Measurements from ENCODE around the gene BACH2. TPM values are rescaled to one million over a fixed set of nuclear protein-coding genes. Genes with fewer than 3 reads are reported as not detected.
A peak's percentile ranks its signal among the peaks of the same experiment; 100 is the strongest.
"Not testable (repeated sequence)": the region's sequence is repeated elsewhere in the genome, so short reads cannot be mapped to it uniquely, and the experiment has no call there.

BACH2 gene
- 10 to 100 TPM; 75.1 to 77.9 TPM for total RNA-seq

DNA sequence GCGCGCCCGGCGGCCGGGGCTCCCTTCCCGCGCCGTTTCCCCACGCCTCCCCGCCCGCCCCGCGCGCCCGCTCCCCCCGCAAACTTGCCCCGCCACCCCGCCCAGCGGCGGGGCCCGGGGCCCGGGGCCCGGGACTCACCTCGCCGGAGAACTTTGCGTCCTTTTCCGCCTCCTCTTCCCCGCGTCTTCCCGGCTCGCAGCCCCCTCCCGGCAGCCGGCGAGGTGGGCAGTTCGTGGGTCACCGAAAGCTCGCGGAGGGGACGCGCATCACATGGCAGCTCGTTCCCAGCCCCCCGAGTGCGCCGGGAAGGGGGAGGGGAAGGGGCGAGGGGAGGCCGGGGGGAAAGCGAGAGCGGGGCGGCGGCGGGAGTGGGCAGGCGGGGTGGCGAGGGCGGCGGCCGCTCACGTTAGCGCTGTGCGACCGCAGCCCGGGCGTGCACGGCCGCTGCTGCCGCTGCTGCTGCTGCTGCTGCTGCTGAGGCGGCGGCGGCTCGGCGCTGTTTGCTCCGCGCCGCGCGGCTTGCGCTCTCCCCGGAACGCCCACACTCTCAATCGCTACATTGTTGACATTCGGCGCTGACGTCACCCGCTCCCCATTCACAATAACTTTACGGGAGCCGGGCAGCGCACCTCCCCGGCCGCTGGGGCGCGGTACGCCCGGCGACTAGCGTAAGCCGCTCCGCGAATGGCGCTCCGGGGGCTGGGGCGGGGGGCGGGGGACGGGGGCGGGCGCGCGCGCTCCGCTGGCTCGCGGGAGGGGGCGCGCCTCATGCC is at the start of gene BACH2:
TSS of gene BACH2 (minus strand) at position 503 of the 774 bp plus-strand sequence. CDS start 287,999 bp downstream, outside the sequence.
- H3K4me3 Mint-ChIP-seq, result peak within 1 kb of the TSS; percentile 86
- H3K36me3 Mint-ChIP-seq (ENCODE audit: low read depth), result peaks cover 36% of the 10 kb centered on the region
- CTCF ChIA-PET, result interaction anchor here (0.6 to 2.8 kb wide), 7 partner anchors 11 to 356 kb away, joined by 3 to 12 read pairs (median 4); no protein-coding TSS in a partner anchor
- H3K9me3 Mint-ChIP-seq, result no peaks in the 10 kb centered on the region
- DNase-seq, result peak; percentile 99
- H3K27me3 Mint-ChIP-seq (ENCODE audit: low read depth), result peaks cover 2% of the 10 kb centered on the region
- intact Hi-C loops (cut with micrococcal nuclease), result loop anchor here (1.0 to 10.0 kb wide), 7 partner anchors 24 to 472 kb away; partner anchors contain the start of gene CASP8AP2
- peak within 1 kb of the TSS; percentile 97 for H3K27ac Mint-ChIP-seq
- H3K4me1 Mint-ChIP-seq (ENCODE audit: low read depth), result peaks cover 41% of the 10 kb centered on the region

DNA sequence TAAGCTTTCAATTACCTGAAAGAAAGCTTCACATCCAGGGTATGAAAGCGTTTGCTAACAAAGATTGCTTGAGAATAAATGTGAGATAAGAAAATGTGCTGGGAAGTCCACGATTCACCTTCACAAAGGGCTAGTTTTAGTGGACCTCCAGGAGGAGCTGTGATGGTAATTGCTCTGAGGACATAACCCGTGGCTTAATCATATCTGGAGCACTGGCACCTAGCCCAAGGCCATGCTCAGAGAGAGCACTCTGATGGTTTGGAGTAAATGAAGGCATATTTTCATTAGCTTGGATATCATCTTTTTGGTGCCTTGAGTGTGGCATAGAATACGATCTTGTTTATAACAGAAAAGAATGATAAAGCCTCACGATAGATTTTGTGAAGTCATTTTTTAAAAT is 46.9 kb upstream of the BACH2 start:
- intact Hi-C loops (cut with micrococcal nuclease), result no loop called here
- Mint-ChIP-seq H3K27me3 (ENCODE audit: low read depth) (no peaks in the 10 kb centered on the region), H3K27ac (no peak overlapping the region), H3K9me3 (peaks cover 3% of the 10 kb centered on the region), H3K4me1 (ENCODE audit: low read depth) (peaks cover 17% of the 10 kb centered on the region), H3K36me3 (ENCODE audit: low read depth) (no peaks in the 10 kb centered on the region), H3K4me3 (no peak overlapping the region)
- DNase-seq, result no peak
- CTCF ChIA-PET, result interaction anchor here (0.7 to 1.0 kb wide), 3 partner anchors 16 to 47 kb away, joined by 3 to 4 read pairs (median 3); no protein-coding TSS in a partner anchor

DNA sequence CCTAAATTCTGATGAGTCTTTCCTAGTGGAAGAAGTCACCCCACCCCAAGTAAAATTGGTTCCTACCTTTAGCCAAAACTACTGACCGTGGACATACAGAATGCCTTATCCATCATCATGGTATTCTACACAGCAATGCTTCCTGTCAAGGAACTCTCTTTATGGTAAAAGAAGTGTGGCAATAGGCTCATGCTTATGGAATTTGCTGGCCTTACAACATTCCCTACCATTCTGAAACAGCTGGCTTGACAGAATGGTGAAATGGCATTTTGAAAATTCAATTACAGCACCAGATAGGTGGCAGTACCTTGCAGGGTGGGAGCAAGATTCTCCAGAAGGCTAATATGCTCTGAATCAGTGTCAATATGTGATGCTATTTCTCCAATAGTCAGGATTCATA is 41.8 kb upstream of the BACH2 start:
- H3K27ac Mint-ChIP-seq, result no peak overlapping the region
- H3K4me3 Mint-ChIP-seq, result no peak overlapping the region
- peaks cover 9% of the 10 kb centered on the region for H3K9me3 Mint-ChIP-seq
- intact Hi-C loops (cut with micrococcal nuclease), result no loop called here
- no peaks in the 10 kb centered on the region for H3K27me3 Mint-ChIP-seq (ENCODE audit: low read depth)
- peaks cover 3% of the 10 kb centered on the region for H3K4me1 Mint-ChIP-seq (ENCODE audit: low read depth)
- CTCF ChIA-PET, result interaction anchor here (1.3 kb wide), 1 partner anchor 11 kb away, joined by 4 read pairs; no protein-coding TSS in a partner anchor
- DNase-seq, result no peak
- H3K36me3 Mint-ChIP-seq (ENCODE audit: low read depth), result peaks cover 4% of the 10 kb centered on the region

- Mint-ChIP-seq H3K27me3 (ENCODE audit: low read depth) (no peaks in the 10 kb centered on the region), H3K4me1 (ENCODE audit: low read depth) (peaks cover 3% of the 10 kb centered on the region), H3K9me3 (peaks cover 14% of the 10 kb centered on the region), H3K4me3 (no peak overlapping the region), H3K27ac (no peak overlapping the region), H3K36me3 (ENCODE audit: low read depth) (peaks cover 8% of the 10 kb centered on the region)
- intact Hi-C loops (cut with micrococcal nuclease), result no loop called here
- CTCF ChIA-PET, result interaction anchor here (1.3 kb wide), 1 partner anchor 9 kb away, joined by 3 read pairs; no protein-coding TSS in a partner anchor
- DNase-seq, result no peak
These were observed 39.8 kb upstream of the BACH2 start for GRCh38 chr6:90336388-90336947.

DNA sequence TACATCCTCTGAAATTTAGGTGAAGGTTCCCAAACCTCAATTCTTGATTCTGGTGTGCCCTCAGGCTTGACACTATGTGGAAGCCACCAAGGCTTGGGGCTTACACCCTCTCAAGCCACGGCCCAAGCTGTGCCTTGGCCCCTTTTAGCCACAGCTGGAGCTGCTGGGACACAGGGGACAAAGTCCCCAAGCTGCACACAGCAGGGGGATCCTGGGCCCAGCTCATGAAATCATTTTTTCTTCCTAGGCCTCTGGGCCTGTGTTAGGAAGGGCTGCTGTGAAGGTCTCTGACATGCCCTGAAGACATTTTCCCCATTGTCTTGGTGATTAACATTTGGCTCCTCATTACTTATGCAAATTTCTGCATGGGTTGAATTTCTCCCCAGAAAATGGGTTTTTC is 37.3 kb upstream of the BACH2 start:
- DNase-seq, result no peak
- peaks cover 9% of the 10 kb centered on the region for H3K4me1 Mint-ChIP-seq (ENCODE audit: low read depth)

DNA sequence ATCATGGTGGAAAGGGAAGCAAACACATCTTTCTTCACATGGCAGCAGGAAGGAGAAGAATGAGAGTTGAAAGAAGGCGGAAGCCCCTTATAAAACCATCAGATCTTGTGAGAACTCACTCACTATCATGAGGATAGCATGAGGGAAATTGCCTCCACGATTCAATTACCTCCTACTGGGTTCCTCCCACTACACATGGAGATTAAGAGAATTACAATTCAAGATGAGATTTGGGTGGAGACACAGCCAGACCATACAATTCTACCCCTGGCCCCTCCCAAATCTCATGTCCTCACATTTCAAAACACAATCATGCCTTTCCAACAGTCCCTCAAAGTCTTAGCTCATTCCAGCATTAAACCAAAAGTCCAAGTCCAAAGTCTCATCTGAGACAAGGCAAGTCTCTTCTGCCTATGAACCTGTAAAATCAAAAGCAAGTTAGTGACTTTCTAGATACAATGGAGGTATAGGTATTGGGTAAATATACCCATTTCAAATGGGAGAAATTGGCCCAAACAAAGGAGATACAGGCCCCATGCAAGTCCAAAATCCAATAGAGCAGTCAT is 36.4 kb upstream of the BACH2 start:
- H3K36me3 Mint-ChIP-seq (ENCODE audit: low read depth); H3K27me3 Mint-ChIP-seq (ENCODE audit: low read depth); H3K4me3 Mint-ChIP-seq; CTCF ChIA-PET; DNase-seq; H3K27ac Mint-ChIP-seq; intact Hi-C loops (cut with micrococcal nuclease): not testable (repeated sequence)
- Mint-ChIP-seq H3K4me1 (ENCODE audit: low read depth) (peaks cover 11% of the 10 kb centered on the region), H3K9me3 (peaks cover 12% of the 10 kb centered on the region)

More for the DNA sequence above, 37.3 kb upstream of the BACH2 start:
- Mint-ChIP-seq H3K36me3 (ENCODE audit: low read depth) (peaks cover 8% of the 10 kb centered on the region), H3K27ac (no peak overlapping the region), H3K9me3 (peaks cover 12% of the 10 kb centered on the region), H3K4me3 (no peak overlapping the region), H3K27me3 (ENCODE audit: low read depth) (no peaks in the 10 kb centered on the region)
- CTCF ChIA-PET, result no interaction called here
- intact Hi-C loops (cut with micrococcal nuclease), result no loop called here

GRCh38 chr6:90329386-90330077 is 32.9 kb upstream of the BACH2 start:
- peaks cover 9% of the 10 kb centered on the region for H3K9me3 Mint-ChIP-seq
- no peak for DNase-seq
- no peaks in the 10 kb centered on the region for H3K27me3 Mint-ChIP-seq (ENCODE audit: low read depth)
- CTCF ChIA-PET, result no interaction called here
- no peak overlapping the region for H3K27ac Mint-ChIP-seq
- peaks cover 8% of the 10 kb centered on the region for H3K36me3 Mint-ChIP-seq (ENCODE audit: low read depth)
- H3K4me1 Mint-ChIP-seq (ENCODE audit: low read depth), result peaks cover 40% of the 10 kb centered on the region
- H3K4me3 Mint-ChIP-seq, result no peak overlapping the region
- intact Hi-C loops (cut with micrococcal nuclease), result no loop called here

GRCh38 chr6:90328004-90328403 is 31.4 kb upstream of the BACH2 start:
- peaks cover 3% of the 10 kb centered on the region for H3K9me3 Mint-ChIP-seq
- H3K27ac Mint-ChIP-seq, result no peak overlapping the region
- no peak overlapping the region for H3K4me3 Mint-ChIP-seq
- H3K27me3 Mint-ChIP-seq (ENCODE audit: low read depth), result no peaks in the 10 kb centered on the region
- CTCF ChIA-PET, result interaction anchor here (0.8 to 1.9 kb wide), 7 partner anchors 10 to 388 kb away, joined by 3 to 5 read pairs (median 4); no protein-coding TSS in a partner anchor
- no peak for DNase-seq
- peaks cover 47% of the 10 kb centered on the region for H3K4me1 Mint-ChIP-seq (ENCODE audit: low read depth)
- intact Hi-C loops (cut with micrococcal nuclease), result no loop called here
- H3K36me3 Mint-ChIP-seq (ENCODE audit: low read depth), result no peaks in the 10 kb centered on the region

GRCh38 chr6:90326404-90327057 is 29.9 kb upstream of the BACH2 start:
- CTCF ChIA-PET, result interaction anchor here (1.2 to 1.9 kb wide), 4 partner anchors 40 to 153 kb away, joined by 3 to 5 read pairs (median 4); no protein-coding TSS in a partner anchor
- intact Hi-C loops (cut with micrococcal nuclease), result loop anchor here (1.0 kb wide), 8 partner anchors 7 to 132 kb away; partner anchors contain the start of gene BACH2
- Mint-ChIP-seq H3K4me1 (ENCODE audit: low read depth) (peaks cover 52% of the 10 kb centered on the region), H3K9me3 (no peaks in the 10 kb centered on the region), H3K27me3 (ENCODE audit: low read depth) (no peaks in the 10 kb centered on the region), H3K4me3 (no peak overlapping the region), H3K27ac (peak overlapping the region; percentile 63), H3K36me3 (ENCODE audit: low read depth) (no peaks in the 10 kb centered on the region)
- peak; percentile 55 for DNase-seq

DNA sequence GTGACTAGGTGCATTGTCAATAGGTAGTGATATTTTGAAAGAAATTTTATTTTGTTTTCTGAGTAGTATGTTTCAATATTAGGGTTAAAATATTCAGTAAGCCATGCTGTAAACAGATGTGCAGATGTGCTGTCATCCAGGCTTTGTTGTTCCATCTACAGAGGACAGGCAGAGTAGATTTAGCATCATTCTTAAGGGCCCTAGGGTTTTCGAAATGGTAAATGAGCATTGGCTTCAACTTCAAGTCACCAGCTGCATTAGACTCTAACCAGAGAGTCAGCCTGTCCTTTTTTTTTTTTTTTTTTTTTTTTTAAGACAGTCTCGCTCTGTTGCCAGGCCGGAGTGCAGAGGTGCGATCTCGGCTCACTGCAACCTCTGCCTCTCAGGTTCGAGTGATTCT is 27.1 kb upstream of the BACH2 start:
- CTCF ChIA-PET, result no interaction called here
- DNase-seq, result no peak
- Mint-ChIP-seq H3K4me3 (no peak overlapping the region), H3K27ac (no peak overlapping the region), H3K4me1 (ENCODE audit: low read depth) (peaks cover 73% of the 10 kb centered on the region), H3K27me3 (ENCODE audit: low read depth) (no peaks in the 10 kb centered on the region), H3K36me3 (ENCODE audit: low read depth) (no peaks in the 10 kb centered on the region), H3K9me3 (no peaks in the 10 kb centered on the region)
- intact Hi-C loops (cut with micrococcal nuclease), result no loop called here

- peaks cover 72% of the 10 kb centered on the region for H3K4me1 Mint-ChIP-seq (ENCODE audit: low read depth)
- no peaks in the 10 kb centered on the region for H3K36me3 Mint-ChIP-seq (ENCODE audit: low read depth)
- no peak overlapping the region for H3K27ac Mint-ChIP-seq
- H3K27me3 Mint-ChIP-seq (ENCODE audit: low read depth), result no peaks in the 10 kb centered on the region
- H3K4me3 Mint-ChIP-seq, result no peak overlapping the region
- CTCF ChIA-PET, result no interaction called here
- H3K9me3 Mint-ChIP-seq, result no peaks in the 10 kb centered on the region
- DNase-seq, result no peak
- intact Hi-C loops (cut with micrococcal nuclease), result no loop called here
These were observed 26.4 kb upstream of the BACH2 start for GRCh38 chr6:90322976-90323474.

Measured in activated naive CD4-positive, alpha-beta T cell treated with anti-CD3 and anti-CD28 coated beads for 36 hours (primary cell).